ENCODE data around the gene TMEM221. TPM values are rescaled to one million over a fixed set of nuclear protein-coding genes. Genes with fewer than 3 reads are reported as not detected.

Gene TMEM221
- total RNA-seq, 1 experiment from 2014 or later, result 0.39 TPM

GRCh38 chr19:17436094-17436873, 12.2 kb downstream of the TMEM221 start:
- ATAC-seq, result no peak
- POLR2A ChIA-PET, result no interaction called here
- DNase-seq (ENCODE audit: low read depth, low spot score), result no peak
- in situ Hi-C loops (cut with HindIII; ENCODE audit: low pct_unique_long_range_greater_than_20kb, low sequenced_read_pairs) (no loop called here), intact Hi-C loops (cut with micrococcal nuclease; ENCODE audit: unreplicated experiment) (no loop called here)
- Histone ChIP-seq H3K36me3 (ENCODE audit: control insufficient read depth, insufficient read depth, low read length) (no peaks in the 10 kb centered on the region), H3K4me1 (ENCODE audit: control insufficient read depth, insufficient read depth, low read length) (no peaks in the 10 kb centered on the region), H3K4me3 (ENCODE audit: low read depth in 2 of 2, low read length in 2 of 2) (no peak overlapping the region), H3K27me3 (ENCODE audit: control insufficient read depth, insufficient read depth, low read length) (no peaks in the 10 kb centered on the region), H3K9me3 (ENCODE audit: control insufficient read depth, insufficient read depth, low read depth, low read length) (no peaks in the 10 kb centered on the region), H3K27ac (ENCODE audit: low read length) (no peak overlapping the region)
- CTCF ChIA-PET, result no interaction called here
- no TSS peak for BruUV-seq (replicated peaks)
- TF ChIP-seq TCF7L2 (IDR thresholded peaks at IDR 0.05; ENCODE audit: low read depth, low read length) (no peak), SIN3A (IDR thresholded peaks at IDR 0.05; ENCODE audit: borderline replicate concordance, insufficient read depth, low read depth, low read length) (no peak), POLR2AphosphoS5 (IDR thresholded peaks at IDR 0.05; ENCODE audit: low read depth, low read length) (no peak)
- TF ChIP-seq, protein P1, sequence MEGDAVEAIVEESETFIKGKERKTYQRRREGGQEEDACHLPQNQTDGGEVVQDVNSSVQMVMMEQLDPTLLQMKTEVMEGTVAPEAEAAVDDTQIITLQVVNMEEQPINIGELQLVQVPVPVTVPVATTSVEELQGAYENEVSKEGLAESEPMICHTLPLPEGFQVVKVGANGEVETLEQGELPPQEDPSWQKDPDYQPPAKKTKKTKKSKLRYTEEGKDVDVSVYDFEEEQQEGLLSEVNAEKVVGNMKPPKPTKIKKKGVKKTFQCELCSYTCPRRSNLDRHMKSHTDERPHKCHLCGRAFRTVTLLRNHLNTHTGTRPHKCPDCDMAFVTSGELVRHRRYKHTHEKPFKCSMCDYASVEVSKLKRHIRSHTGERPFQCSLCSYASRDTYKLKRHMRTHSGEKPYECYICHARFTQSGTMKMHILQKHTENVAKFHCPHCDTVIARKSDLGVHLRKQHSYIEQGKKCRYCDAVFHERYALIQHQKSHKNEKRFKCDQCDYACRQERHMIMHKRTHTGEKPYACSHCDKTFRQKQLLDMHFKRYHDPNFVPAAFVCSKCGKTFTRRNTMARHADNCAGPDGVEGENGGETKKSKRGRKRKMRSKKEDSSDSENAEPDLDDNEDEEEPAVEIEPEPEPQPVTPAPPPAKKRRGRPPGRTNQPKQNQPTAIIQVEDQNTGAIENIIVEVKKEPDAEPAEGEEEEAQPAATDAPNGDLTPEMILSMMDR (IDR thresholded peaks at IDR 0.05), result no peak
- TF ChIP-seq, protein P2, sequence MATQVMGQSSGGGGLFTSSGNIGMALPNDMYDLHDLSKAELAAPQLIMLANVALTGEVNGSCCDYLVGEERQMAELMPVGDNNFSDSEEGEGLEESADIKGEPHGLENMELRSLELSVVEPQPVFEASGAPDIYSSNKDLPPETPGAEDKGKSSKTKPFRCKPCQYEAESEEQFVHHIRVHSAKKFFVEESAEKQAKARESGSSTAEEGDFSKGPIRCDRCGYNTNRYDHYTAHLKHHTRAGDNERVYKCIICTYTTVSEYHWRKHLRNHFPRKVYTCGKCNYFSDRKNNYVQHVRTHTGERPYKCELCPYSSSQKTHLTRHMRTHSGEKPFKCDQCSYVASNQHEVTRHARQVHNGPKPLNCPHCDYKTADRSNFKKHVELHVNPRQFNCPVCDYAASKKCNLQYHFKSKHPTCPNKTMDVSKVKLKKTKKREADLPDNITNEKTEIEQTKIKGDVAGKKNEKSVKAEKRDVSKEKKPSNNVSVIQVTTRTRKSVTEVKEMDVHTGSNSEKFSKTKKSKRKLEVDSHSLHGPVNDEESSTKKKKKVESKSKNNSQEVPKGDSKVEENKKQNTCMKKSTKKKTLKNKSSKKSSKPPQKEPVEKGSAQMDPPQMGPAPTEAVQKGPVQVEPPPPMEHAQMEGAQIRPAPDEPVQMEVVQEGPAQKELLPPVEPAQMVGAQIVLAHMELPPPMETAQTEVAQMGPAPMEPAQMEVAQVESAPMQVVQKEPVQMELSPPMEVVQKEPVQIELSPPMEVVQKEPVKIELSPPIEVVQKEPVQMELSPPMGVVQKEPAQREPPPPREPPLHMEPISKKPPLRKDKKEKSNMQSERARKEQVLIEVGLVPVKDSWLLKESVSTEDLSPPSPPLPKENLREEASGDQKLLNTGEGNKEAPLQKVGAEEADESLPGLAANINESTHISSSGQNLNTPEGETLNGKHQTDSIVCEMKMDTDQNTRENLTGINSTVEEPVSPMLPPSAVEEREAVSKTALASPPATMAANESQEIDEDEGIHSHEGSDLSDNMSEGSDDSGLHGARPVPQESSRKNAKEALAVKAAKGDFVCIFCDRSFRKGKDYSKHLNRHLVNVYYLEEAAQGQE (IDR thresholded peaks at IDR 0.05; ENCODE audit: insufficient read depth in 1 of 2, low read depth in 2 of 2, low read length in 1 of 2), result no peak

DNA sequence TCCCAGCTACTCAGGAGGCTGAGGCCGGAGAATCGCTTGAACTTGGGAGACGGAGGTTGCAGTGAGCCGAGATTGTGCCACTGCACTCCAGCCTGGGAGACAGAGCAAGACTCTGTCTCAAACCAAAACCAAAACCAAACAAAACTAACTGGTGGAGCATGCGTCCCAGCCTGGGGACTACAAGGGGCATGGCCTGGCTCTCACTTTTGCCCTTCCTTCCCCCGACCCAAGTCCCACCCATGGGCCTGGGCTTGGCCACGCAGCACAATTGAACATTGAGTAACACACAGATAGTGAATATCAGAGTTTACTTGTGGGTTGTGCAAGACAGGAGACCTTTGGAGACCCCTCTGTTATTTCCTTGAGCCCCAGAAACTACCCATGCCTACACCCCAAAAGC, 13.2 kb downstream of the TMEM221 start:
- POLR2A ChIA-PET, result no interaction called here
- no TSS peak for BruUV-seq (replicated peaks)
- CTCF ChIA-PET, result no interaction called here
- H3K4me1 ChIP-seq (ENCODE audit: control insufficient read depth, insufficient read depth, low read length), result no peaks in the 10 kb centered on the region
- in situ Hi-C loops (cut with HindIII; ENCODE audit: low pct_unique_long_range_greater_than_20kb, low sequenced_read_pairs) (no loop called here), intact Hi-C loops (cut with micrococcal nuclease; ENCODE audit: unreplicated experiment) (no loop called here)
- DNase-seq (ENCODE audit: low read depth, low spot score) (no peak), ATAC-seq (no peak)
- no peak overlapping the region for H3K4me3 ChIP-seq (ENCODE audit: low read depth in 2 of 2, low read length in 2 of 2)
- H3K36me3 ChIP-seq (ENCODE audit: control insufficient read depth, insufficient read depth, low read length), result no peaks in the 10 kb centered on the region
- TF ChIP-seq SIN3A (IDR thresholded peaks at IDR 0.05; ENCODE audit: borderline replicate concordance, insufficient read depth, low read depth, low read length) (no peak), POLR2AphosphoS5 (IDR thresholded peaks at IDR 0.05; ENCODE audit: low read depth, low read length) (no peak), TCF7L2 (IDR thresholded peaks at IDR 0.05; ENCODE audit: low read depth, low read length) (no peak)
- TF ChIP-seq, protein P1 (IDR thresholded peaks at IDR 0.05), result no peak
- TF ChIP-seq, protein P2 (IDR thresholded peaks at IDR 0.05; ENCODE audit: insufficient read depth in 1 of 2, low read depth in 2 of 2, low read length in 1 of 2), result no peak
- H3K27ac ChIP-seq (ENCODE audit: low read length), result no peak overlapping the region
- no peaks in the 10 kb centered on the region for H3K27me3 ChIP-seq (ENCODE audit: control insufficient read depth, insufficient read depth, low read length)
- H3K9me3 ChIP-seq (ENCODE audit: control insufficient read depth, insufficient read depth, low read depth, low read length), result no peaks in the 10 kb centered on the region
